ENCODE results near the gene CSNK1G2. TPM values are rescaled to one million over a fixed set of nuclear protein-coding genes. Genes with fewer than 3 reads are reported as not detected.

Gene CSNK1G2
- total and polyA plus RNA-seq, 2 of the 13 experiments (the other 11 are each of a cell fraction or from before 2014, with no cell fraction given): 53.8 to 72.5 TPM

DNA sequence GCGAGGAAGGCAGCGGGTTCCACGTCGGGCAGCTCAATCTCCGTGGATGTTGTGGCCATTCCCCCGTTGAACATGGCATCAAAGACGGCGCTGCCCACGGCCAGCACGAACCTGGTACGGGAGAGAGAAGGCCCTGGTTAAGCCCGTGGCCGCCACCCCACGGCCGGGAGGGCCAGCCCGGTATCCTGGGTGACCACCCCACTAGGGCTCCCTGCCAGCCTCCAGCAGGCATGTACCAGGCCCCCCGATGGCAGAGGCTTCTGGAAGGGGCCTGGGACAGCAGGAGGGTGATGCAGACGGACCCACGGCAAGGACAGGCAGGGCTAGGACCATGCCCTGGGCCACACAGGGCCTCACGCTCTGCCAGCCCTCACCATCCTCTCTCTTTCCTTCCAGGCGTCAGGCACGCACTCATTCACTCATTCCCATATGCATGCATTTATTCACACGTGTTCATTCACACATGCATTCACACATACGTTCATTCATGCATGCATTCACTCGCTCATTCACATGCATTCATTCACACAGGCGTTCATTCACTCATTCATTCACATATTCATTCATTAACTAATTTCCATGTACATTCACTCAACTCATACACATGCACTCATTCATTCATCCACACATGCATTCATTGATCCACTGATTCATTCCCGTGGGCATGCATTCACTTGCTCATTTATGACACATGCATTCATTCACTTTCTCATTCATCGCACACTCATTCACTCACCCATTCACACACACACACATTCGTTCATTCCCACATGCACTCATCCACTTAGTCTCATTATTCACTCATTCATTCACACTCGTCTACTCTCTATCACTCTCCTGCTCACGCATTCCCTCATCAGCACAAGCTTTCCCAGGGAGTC, 56.6 kb downstream of the CSNK1G2 start:
- DNase-seq (ENCODE audit: low spot score) (no peak), FAIRE-seq (no peak), ATAC-seq (no peak; the same call in 2 of the 3 replicates)
- Histone ChIP-seq H3K4me1 (ENCODE audit: insufficient read depth, low read length) (no peaks in the 10 kb centered on the region), H3K9ac (ENCODE audit: insufficient read depth, low read depth, low read length) (no peak overlapping the region), H2AFZ (ENCODE audit: low read length) (no peak overlapping the region), H3K36me3 (replicated peaks in 1 of 2; ENCODE audit: control insufficient read depth in 1 of 2, insufficient read depth in 2 of 2, low read length in 2 of 2) (peaks cover 2 to 4% of the 10 kb centered on the region in 2 experiments; a peak in 2 of 5 replicates), H3K4me2 (ENCODE audit: low read depth, low read length) (no peak overlapping the region), H3K4me3 (replicated peaks in 1 of 3; ENCODE audit: insufficient read depth in 1 of 3, low read depth in 2 of 3, low read length in 3 of 3) (no peak overlapping the region), H4K20me1 (ENCODE audit: insufficient read depth, low read length) (no peaks in the 10 kb centered on the region), H3K27me3 (ENCODE audit: control insufficient read depth in 1 of 2, insufficient read depth in 2 of 2, low read length in 2 of 2) (no peaks in the 10 kb centered on the region), H3K9me3 (ENCODE audit: low read length) (no peaks in the 10 kb centered on the region), H3K27ac (ENCODE audit: extremely low read length, insufficient read depth, low read length) (no peak overlapping the region), H3K79me2 (ENCODE audit: insufficient read depth, low read length) (no peaks in the 10 kb centered on the region)
- no TSS peak for BruUV-seq (replicated peaks)
- ChIA-PET CTCF (ENCODE audit: low intra/inter-chr PET ratio, low total read pairs) (no interaction called here), POLR2A (no interaction called here)
- intact Hi-C loops (cut with micrococcal nuclease; ENCODE audit: unreplicated experiment): no loop called here
- WGBS (ENCODE audit: low lambda C conversion rate): 97% methylated on average over 15 of the region's 31 CpGs
- TF ChIP-seq, protein P1, sequence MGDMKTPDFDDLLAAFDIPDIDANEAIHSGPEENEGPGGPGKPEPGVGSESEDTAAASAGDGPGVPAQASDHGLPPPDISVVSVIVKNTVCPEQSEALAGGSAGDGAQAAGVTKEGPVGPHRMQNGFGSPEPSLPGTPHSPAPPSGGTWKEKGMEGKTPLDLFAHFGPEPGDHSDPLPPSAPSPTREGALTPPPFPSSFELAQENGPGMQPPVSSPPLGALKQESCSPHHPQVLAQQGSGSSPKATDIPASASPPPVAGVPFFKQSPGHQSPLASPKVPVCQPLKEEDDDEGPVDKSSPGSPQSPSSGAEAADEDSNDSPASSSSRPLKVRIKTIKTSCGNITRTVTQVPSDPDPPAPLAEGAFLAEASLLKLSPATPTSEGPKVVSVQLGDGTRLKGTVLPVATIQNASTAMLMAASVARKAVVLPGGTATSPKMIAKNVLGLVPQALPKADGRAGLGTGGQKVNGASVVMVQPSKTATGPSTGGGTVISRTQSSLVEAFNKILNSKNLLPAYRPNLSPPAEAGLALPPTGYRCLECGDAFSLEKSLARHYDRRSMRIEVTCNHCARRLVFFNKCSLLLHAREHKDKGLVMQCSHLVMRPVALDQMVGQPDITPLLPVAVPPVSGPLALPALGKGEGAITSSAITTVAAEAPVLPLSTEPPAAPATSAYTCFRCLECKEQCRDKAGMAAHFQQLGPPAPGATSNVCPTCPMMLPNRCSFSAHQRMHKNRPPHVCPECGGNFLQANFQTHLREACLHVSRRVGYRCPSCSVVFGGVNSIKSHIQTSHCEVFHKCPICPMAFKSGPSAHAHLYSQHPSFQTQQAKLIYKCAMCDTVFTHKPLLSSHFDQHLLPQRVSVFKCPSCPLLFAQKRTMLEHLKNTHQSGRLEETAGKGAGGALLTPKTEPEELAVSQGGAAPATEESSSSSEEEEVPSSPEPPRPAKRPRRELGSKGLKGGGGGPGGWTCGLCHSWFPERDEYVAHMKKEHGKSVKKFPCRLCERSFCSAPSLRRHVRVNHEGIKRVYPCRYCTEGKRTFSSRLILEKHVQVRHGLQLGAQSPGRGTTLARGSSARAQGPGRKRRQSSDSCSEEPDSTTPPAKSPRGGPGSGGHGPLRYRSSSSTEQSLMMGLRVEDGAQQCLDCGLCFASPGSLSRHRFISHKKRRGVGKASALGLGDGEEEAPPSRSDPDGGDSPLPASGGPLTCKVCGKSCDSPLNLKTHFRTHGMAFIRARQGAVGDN (CRISPR knock-in tag; IDR thresholded peaks at IDR 0.05): peak; percentile 12; the same call in 1 of the 2 replicates
- no peak for TF ChIP-seq HCFC1 (IDR thresholded peaks at IDR 0.05; ENCODE audit: low read depth, low read length)
- TF ChIP-seq POLR2A (IDR thresholded peaks at IDR 0.05; ENCODE audit: insufficient read depth in 1 of 2, low read depth in 2 of 2, low read length in 2 of 2): 0 out of 4 replicates have a peak, but pooled peaks of 1 of the 2 experiments have one; percentile 24
- TF ChIP-seq RBM22 (optimal IDR thresholded peaks at IDR 0.05; ENCODE audit: low read length): peak; percentile 61
- peak; percentile 77 for TF ChIP-seq TARDBP (CRISPR knock-in tag; IDR thresholded peaks at IDR 0.05)
- TF ChIP-seq POLR2AphosphoS5 (IDR thresholded peaks at IDR 0.05; ENCODE audit: low read depth, low read length): 0 out of 2 replicates have a peak, but pooled peaks have one; percentile 26
- TF ChIP-seq DNMT1 (CRISPR knock-in tag; IDR thresholded peaks at IDR 0.05): peak; percentile 32; the same call in 1 of the 2 replicates
- TF ChIP-seq PRMT3 (CRISPR knock-in tag; IDR thresholded peaks at IDR 0.05; ENCODE audit: borderline replicate concordance, low read depth): no peak
- peak; percentile 88 for TF ChIP-seq AGO2 (optimal IDR thresholded peaks at IDR 0.05; ENCODE audit: low read depth, low read length)
- 0 out of 2 replicates have a peak, but pooled peaks have one; percentile 17 for TF ChIP-seq MNT (IDR thresholded peaks at IDR 0.05)
- TF ChIP-seq, protein P2, sequence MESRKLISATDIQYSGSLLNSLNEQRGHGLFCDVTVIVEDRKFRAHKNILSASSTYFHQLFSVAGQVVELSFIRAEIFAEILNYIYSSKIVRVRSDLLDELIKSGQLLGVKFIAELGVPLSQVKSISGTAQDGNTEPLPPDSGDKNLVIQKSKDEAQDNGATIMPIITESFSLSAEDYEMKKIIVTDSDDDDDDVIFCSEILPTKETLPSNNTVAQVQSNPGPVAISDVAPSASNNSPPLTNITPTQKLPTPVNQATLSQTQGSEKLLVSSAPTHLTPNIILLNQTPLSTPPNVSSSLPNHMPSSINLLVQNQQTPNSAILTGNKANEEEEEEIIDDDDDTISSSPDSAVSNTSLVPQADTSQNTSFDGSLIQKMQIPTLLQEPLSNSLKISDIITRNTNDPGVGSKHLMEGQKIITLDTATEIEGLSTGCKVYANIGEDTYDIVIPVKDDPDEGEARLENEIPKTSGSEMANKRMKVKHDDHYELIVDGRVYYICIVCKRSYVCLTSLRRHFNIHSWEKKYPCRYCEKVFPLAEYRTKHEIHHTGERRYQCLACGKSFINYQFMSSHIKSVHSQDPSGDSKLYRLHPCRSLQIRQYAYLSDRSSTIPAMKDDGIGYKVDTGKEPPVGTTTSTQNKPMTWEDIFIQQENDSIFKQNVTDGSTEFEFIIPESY (CRISPR knock-in tag; IDR thresholded peaks at IDR 0.05): no peak
- in situ Hi-C loops (cut with HindIII; ENCODE audit: extremely low pct_ligation_motif_present, low pct_unique_long_range_greater_than_20kb): no loop called here
